ENCODE results near the gene SPRED2.

GRCh38 chr2:65427532-65427931 is 4.9 kb downstream of the SPRED2 start:
- no peak for TF ChIP-seq CREB5 (CRISPR knock-in tag; IDR thresholded peaks at IDR 0.05; ENCODE audit: low read depth)
- TF ChIP-seq GLIS3 (CRISPR knock-in tag; IDR thresholded peaks at IDR 0.05) = no peak
- no peak for TF ChIP-seq CSDC2 (CRISPR knock-in tag; IDR thresholded peaks at IDR 0.05)
- TF ChIP-seq ARNTL (CRISPR knock-in tag; IDR thresholded peaks at IDR 0.05; ENCODE audit: borderline replicate concordance, low read depth) = no peak
- TF ChIP-seq SNAI2 (CRISPR knock-in tag; IDR thresholded peaks at IDR 0.05) = no peak
- TF ChIP-seq TSHZ2 (CRISPR knock-in tag; IDR thresholded peaks at IDR 0.05) = no peak
- TF ChIP-seq PATZ1 (CRISPR knock-in tag; IDR thresholded peaks at IDR 0.05; ENCODE audit: borderline replicate concordance) = no peak
- TF ChIP-seq ZFP3 (CRISPR knock-in tag; IDR thresholded peaks at IDR 0.05) = no peak
- TF ChIP-seq ISL1 (CRISPR knock-in tag; IDR thresholded peaks at IDR 0.05) = no peak
- no peak for TF ChIP-seq ESRRG (CRISPR knock-in tag; IDR thresholded peaks at IDR 0.05)
- no peak for TF ChIP-seq ZNF8 (CRISPR knock-in tag; IDR thresholded peaks at IDR 0.05)

Measured in SK-N-SH treated with all-trans-retinoic acid at 6 μM for 48 hours (cell line).